ENCODE results near the gene GNAS.
A peak's percentile ranks its signal among the peaks of the same experiment; 100 is the strongest.

The GNAS gene

DNA sequence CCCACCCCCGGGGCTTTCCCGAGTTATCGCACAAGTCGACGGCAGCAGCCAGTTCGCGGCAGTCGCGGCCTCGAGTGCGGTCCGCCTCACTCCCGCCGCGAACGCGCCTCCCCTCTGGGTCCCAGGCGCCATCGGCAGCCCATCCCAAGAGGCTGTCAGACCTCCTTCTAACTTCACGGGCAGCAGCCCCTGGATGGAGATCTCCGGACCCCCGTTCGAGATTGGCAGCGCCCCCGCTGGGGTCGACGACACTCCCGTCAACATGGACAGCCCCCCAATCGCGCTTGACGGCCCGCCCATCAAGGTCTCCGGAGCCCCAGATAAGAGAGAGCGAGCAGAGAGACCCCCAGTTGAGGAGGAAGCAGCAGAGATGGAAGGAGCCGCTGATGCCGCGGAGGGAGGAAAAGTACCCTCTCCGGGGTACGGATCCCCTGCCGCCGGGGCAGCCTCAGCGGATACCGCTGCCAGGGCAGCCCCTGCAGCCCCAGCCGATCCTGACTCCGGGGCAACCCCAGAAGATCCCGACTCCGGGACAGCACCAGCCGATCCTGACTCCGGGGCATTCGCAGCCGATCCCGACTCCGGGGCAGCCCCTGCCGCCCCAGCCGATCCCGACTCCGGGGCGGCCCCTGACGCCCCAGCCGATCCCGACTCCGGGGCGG is 1.6 kb downstream of the GNAS start:
- H3K36me3 ChIP-seq: no peaks in the 10 kb centered on the region
- 0 out of 2 replicates have a peak, but pooled peaks cover 3% of the 10 kb centered on the region for H3K9me3 ChIP-seq
- no peak for DNase-seq
- H3K4me1 ChIP-seq: no peaks in the 10 kb centered on the region
- H3K4me3 ChIP-seq (ENCODE audit: low read depth, low read length): peak overlapping the region; percentile 8; the same call in 1 of the 2 replicates
- TF ChIP-seq, protein P1, sequence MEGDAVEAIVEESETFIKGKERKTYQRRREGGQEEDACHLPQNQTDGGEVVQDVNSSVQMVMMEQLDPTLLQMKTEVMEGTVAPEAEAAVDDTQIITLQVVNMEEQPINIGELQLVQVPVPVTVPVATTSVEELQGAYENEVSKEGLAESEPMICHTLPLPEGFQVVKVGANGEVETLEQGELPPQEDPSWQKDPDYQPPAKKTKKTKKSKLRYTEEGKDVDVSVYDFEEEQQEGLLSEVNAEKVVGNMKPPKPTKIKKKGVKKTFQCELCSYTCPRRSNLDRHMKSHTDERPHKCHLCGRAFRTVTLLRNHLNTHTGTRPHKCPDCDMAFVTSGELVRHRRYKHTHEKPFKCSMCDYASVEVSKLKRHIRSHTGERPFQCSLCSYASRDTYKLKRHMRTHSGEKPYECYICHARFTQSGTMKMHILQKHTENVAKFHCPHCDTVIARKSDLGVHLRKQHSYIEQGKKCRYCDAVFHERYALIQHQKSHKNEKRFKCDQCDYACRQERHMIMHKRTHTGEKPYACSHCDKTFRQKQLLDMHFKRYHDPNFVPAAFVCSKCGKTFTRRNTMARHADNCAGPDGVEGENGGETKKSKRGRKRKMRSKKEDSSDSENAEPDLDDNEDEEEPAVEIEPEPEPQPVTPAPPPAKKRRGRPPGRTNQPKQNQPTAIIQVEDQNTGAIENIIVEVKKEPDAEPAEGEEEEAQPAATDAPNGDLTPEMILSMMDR (IDR thresholded peaks at IDR 0.05; ENCODE audit: low read depth, low read length): no peak
- peaks cover 51% of the 10 kb centered on the region for H3K27me3 ChIP-seq

DNA sequence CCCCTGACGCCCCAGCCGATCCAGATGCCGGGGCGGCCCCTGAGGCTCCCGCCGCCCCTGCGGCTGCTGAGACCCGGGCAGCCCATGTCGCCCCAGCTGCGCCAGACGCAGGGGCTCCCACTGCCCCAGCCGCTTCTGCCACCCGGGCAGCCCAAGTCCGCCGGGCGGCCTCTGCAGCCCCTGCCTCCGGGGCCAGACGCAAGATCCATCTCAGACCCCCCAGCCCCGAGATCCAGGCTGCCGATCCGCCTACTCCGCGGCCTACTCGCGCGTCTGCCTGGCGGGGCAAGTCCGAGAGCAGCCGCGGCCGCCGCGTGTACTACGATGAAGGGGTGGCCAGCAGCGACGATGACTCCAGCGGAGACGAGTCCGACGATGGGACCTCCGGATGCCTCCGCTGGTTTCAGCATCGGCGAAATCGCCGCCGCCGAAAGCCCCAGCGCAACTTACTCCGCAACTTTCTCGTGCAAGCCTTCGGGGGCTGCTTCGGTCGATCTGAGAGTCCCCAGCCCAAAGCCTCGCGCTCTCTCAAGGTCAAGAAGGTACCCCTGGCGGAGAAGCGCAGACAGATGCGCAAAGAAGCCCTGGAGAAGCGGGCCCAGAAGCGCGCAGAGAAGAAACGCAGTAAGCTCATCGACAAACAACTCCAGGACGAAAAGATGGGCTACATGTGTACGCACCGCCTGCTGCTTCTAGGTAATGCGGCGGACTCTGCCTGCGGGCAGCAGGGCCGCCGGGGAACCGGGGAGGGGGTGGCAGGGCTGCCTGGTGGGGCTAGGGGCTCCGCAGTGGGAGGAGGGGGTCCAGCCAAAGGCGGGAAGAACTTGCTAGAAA is 2.3 kb downstream of the GNAS start:
- Histone ChIP-seq H3K4me3 (ENCODE audit: low read depth, low read length) (peak overlapping the region; percentile 39), H3K4me1 (no peaks in the 10 kb centered on the region), H3K9me3 (0 out of 2 replicates have a peak, but pooled peaks cover 3% of the 10 kb centered on the region), H3K36me3 (no peaks in the 10 kb centered on the region), H3K27me3 (peaks cover 59% of the 10 kb centered on the region)
- TF ChIP-seq, protein P1 (IDR thresholded peaks at IDR 0.05; ENCODE audit: low read depth, low read length): no peak; the same call in 1 of the 2 replicates
- no peak for DNase-seq

DNA sequence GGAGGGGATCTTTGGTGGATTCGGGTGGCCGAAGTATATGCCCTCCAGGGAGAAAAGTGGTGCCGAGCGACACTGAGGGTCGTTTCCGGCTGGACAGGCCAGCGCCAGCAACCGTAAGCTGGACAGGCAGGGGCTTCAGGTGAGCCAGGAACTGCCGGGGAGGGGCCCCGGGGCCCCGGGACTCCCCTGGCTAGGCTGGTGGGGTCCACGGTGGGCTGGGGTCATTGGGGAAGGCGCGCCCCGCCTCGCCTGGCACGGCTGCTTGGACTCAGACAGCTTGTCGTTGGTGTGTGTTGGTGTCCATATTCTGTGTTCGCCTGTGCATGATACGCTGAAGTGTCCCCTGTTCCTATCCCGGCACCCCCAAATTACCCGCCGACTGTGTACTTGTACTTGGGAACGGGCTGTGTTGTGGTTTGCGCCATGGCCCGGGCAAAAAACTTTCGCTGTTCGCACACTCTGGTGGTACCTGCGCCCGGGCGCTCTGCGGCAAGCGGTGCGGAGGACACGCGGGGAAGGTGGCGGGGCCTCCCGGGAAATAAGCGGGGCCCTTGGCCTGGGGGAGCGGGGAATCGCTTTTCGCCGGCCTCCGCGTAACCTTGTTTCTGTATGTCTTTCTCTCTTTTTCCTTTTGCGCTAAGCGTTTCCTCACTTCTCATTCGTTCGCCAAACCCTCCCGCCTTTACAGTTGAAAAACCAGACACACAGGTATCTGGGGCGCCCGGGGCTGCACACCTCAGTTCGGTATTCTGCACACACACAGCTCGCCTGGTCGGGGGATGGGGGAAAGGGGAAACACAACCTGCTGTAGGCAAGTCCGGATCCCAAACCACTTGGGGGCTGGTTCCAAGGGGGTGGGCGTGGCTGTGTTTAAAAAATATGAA is 3.2 kb downstream of the GNAS start:
- H3K4me1 ChIP-seq: no peaks in the 10 kb centered on the region
- 0 out of 2 replicates have a peak, but pooled peaks cover 3% of the 10 kb centered on the region for H3K9me3 ChIP-seq
- peaks cover 60% of the 10 kb centered on the region for H3K27me3 ChIP-seq
- TF ChIP-seq, protein P1 (IDR thresholded peaks at IDR 0.05; ENCODE audit: low read depth, low read length): no peak
- no peak for DNase-seq
- no peaks in the 10 kb centered on the region for H3K36me3 ChIP-seq
- no peak overlapping the region for H3K4me3 ChIP-seq (ENCODE audit: low read depth, low read length)

DNA sequence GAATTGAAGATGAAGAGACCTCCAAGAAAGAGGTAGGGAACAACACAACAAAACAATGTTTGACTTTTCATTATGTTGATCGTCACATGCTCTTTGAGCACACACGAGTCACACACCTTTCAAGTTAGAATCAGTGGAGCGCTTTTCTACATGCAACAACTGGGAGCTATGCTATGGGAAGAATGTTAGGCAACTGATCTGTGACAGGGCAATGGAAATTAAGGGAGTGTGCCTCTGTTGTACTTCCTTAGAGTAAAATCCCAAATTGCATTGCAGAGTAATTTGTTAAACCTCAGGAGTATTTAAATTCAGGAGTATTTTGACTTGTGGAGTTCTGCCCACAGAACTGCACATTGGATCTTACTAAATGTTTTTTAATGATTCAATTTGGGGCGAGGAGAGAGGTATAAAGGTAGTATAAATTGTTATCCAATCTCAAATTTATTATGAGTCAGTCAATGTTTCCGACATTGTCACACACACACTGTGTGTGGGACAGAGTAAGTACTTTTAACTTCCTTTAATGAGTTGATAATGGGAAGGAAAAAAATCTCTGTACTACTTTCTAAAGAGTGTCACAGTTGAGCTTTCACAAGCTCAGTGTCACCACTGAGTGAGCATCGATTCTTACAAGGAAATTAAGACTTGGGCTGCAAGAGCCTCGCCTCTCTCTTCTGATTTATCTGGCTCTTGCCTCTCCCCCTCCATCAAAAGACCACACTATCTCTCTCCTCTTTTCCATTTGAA is 10.7 kb downstream of the GNAS start:
- Histone ChIP-seq H3K36me3 (no peaks in the 10 kb centered on the region), H3K4me1 (no peaks in the 10 kb centered on the region), H3K27me3 (peaks cover 11% of the 10 kb centered on the region), H3K4me3 (ENCODE audit: low read depth, low read length) (no peak overlapping the region), H3K9me3 (no peaks in the 10 kb centered on the region)
- no peak for DNase-seq
- TF ChIP-seq, protein P1 (IDR thresholded peaks at IDR 0.05; ENCODE audit: low read depth, low read length): no peak

DNA sequence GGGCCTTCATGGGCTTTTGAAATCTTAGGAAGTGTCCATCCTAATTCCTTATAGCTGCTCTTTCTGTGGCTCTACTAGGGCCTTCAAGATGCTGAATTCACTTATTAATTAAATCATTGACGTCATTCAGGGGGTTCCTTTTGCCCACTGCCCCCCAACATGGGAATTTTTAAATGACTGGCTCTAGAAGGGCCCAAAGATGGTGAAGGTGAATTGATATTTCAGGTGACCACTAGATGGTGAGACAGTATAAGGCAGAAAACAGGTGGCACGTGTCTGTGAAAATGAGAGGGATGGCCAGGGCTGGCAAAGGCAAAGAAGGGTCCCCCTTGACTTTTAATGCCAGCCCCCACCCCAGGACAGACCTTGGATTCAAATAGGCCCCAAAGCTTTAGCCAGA is 11.8 kb downstream of the GNAS start:
- Histone ChIP-seq H3K4me3 (ENCODE audit: low read depth, low read length) (no peak overlapping the region), H3K36me3 (no peaks in the 10 kb centered on the region), H3K9me3 (no peaks in the 10 kb centered on the region), H3K27me3 (peaks cover 6% of the 10 kb centered on the region), H3K4me1 (no peaks in the 10 kb centered on the region)
- TF ChIP-seq, protein P1 (IDR thresholded peaks at IDR 0.05; ENCODE audit: low read depth, low read length): peak; percentile 50
- DNase-seq: no peak

All from BE2C (cell line).